Sigmoid colon (tissue), 4 donors: ENCODE measurements around the gene FCHO1.

ENCODE experiments used
- POLR2A ChIP-seq, 2 donors: fragments of 450-650 bp; IDR thresholded peaks; one replicate each; pipeline ENCODE4 v1.6.1; 2016; ENCODE audit warnings: antibody characterized with exemption in 2 of 2, mild to moderate bottlenecking in 2 of 2, moderate library complexity in 2 of 2
- POLR2AphosphoS5 ChIP-seq, 4 donors: sonication (generic); formaldehyde crosslinking; IDR thresholded peaks; one replicate each; pipeline ENCODE4 v1.6.1; 2017; ENCODE audit warnings: antibody characterized with exemption in 4 of 4

DNA sequence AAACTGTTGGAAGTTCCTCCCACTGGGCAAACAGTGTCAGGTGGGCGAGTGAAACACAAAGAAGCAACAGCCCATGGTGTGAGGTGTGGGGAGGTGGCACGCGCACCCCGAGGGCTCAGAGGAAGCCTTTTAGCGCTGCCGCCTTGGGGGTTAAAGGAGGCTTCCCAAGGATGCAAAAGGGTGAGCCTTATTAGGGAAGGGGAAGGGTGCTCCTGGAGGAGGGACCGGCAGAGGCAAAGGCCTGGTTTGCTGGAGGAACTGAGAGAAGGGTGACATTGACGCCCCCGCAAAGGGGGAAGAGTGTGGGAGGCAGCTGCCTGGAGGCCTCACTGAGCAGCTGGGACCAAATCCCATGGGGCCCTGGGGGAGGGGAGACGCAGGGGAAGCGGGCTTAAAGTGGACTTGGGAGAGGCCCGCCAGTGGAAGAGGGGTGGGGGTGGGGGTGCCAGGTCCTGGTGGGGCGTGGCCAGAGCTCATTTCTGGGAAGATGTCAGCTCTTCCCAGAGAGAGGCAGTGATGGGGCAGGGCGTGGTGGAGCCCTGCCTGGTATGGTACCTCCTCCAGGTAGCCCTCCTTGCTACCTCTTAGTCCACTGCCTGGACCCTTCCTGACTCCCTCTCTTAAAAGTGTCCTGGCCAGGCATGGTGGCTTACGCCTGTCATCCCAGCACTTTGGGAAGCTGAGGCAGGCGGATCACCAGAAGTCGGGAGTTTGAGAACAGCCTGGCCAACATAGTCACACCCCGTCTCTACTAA is 12.0 kb upstream of the FCHO1 start:
- TF ChIP-seq POLR2A (IDR thresholded peaks at IDR 0.05) (no peak), POLR2AphosphoS5 (IDR thresholded peaks at IDR 0.05) (no peak)
